SU-DHL-6 (cell line): Measurements from ENCODE around the gene ALS2CL.

Experiments
- H2AFZ ChIP-seq: fragments of 200-600 bp; sonication (generic); 2 replicates; pipeline ENCODE4 v1.6.1; 2014; ENCODE audit warnings: low read depth, mild to moderate bottlenecking, moderate library complexity, mixed read lengths, antibody characterized with exemption, low read length; ENCODE audit not compliant: severe bottlenecking
- H3F3A ChIP-seq: fragments of 200-600 bp; shearing (Covaris generic); 2 replicates; pipeline ENCODE4 v1.6.0; 2016; ENCODE audit warnings: antibody characterized with exemption, mild to moderate bottlenecking; ENCODE audit not compliant: insufficient read depth
- H3K27ac ChIP-seq: fragments of 200-600 bp; sonication (generic); 2 replicates; pipeline ENCODE4 v1.5.1; 2016; ENCODE audit warnings: low read depth, mild to moderate bottlenecking, low read length, moderate library complexity, mixed read lengths
- H3K27me3 ChIP-seq: fragments of 200-600 bp; sonication (generic), shearing (Covaris generic); 2 replicates; pipeline ENCODE4 v1.6.0; 2014; ENCODE audit warnings: mild to moderate bottlenecking, low read length
- H3K36me3 ChIP-seq: fragments of 200-600 bp; sonication (generic); 2 replicates; pipeline ENCODE4 v1.6.1; 2014; ENCODE audit warnings: mild to moderate bottlenecking, low read length, mixed read lengths
- H3K4me2 ChIP-seq: fragments of 300-600, 200-600 bp; shearing (Covaris generic), sonication (generic); 2 replicates; pipeline ENCODE4 v1.6.0; 2014; ENCODE audit warnings: low read length, low read depth, mild to moderate bottlenecking; ENCODE audit not compliant: poor library complexity, severe bottlenecking
- H3K4me3 ChIP-seq: fragments of 200-600 bp; sonication (generic); 2 replicates; pipeline ENCODE4 v1.5.1; 2014; ENCODE audit warnings: antibody characterized with exemption, low read length, mild to moderate bottlenecking, mixed read lengths; ENCODE audit not compliant: insufficient read depth, poor library complexity, severe bottlenecking
- H3K79me2 ChIP-seq: fragments of 200-600 bp; sonication (generic); 2 replicates; pipeline ENCODE4 v1.6.1; 2014; ENCODE audit warnings: mild to moderate bottlenecking, low read length, moderate library complexity; ENCODE audit not compliant: insufficient read depth
- H3K9ac ChIP-seq: fragments of 200-600 bp; sonication (generic); 2 replicates; pipeline ENCODE4 v1.7.0; 2014; ENCODE audit warnings: mild to moderate bottlenecking, low read length
- H3K9me2 ChIP-seq: fragments of 200-600 bp; sonication (generic); replicated peaks from 2 replicates; pipeline ENCODE4 v1.6.1; 2014; ENCODE audit warnings: low read length; ENCODE audit not compliant: insufficient read depth
- H3K9me3 ChIP-seq: fragments of 200-600 bp; sonication (generic); 2 replicates; pipeline ENCODE4 v1.6.1; 2014; ENCODE audit warnings: low read length, mixed read lengths; ENCODE audit not compliant: insufficient read depth
- H4K20me1 ChIP-seq: fragments of 200-600 bp; sonication (generic); 2 replicates; pipeline ENCODE4 v1.6.1; 2014; ENCODE audit warnings: low read depth, mild to moderate bottlenecking, antibody characterized with exemption, low read length, moderate library complexity, mixed read lengths
- EZH2phosphoT487 ChIP-seq: fragments of 200-600 bp; sonication (generic), shearing (Covaris generic); conservative IDR thresholded peaks from 2 replicates; pipeline ENCODE4 v1.6.1; 2018; ENCODE audit warnings: mild to moderate bottlenecking, antibody characterized with exemption, low read length, moderate library complexity, mixed read lengths
- TF ChIP-seq, protein P1 (sequence below): fragments of 200-600 bp; sonication (generic); IDR thresholded peaks from one replicate; pipeline ENCODE4 v1.5.1; 2017; ENCODE audit warnings: antibody characterized with exemption, mild to moderate bottlenecking, low read length, moderate library complexity; ENCODE audit not compliant: insufficient read depth, poor library complexity, severe bottlenecking

The ALS2CL gene

DNA sequence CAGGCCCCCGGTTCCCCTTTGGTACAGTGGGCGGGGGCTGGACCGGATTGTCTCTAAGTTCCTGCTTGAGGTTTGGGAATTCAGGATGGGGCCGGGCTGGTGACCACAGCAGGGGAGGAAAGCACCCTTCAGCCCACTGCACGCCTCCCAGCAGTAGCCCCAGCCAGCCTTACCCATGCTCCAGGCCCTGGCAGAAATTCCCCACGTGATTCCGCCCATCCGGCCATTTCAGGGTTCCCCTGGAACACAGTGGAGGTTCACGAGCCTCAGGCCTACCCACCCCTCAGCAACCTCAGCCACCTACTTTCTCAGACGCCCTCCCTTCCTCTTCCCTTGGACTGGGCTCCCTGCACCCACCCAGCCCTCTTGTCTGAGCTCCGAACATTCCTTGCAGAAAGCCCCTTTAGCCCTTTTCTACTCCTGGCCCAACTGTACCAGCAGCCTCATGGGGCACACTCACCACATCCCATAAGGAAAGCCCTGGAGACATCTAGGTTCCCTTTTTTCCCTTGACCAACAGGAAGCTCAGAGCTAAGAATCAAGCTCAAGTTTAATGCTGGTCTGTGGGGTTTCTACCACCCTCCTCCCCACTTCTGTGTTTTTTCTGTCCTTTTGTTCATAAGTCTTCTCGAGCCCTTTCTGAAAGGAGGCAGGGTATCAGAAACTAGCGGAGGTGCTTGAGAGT lies 11.5 kb downstream of the ALS2CL start:
- Histone ChIP-seq H3F3A (no peaks in the 10 kb centered on the region), H3K27me3 (no peaks in the 10 kb centered on the region), H3K9ac (no peak overlapping the region), H3K9me3 (no peaks in the 10 kb centered on the region), H3K27ac (no peak overlapping the region), H3K79me2 (no peaks in the 10 kb centered on the region), H2AFZ (no peak overlapping the region), H4K20me1 (no peaks in the 10 kb centered on the region), H3K36me3 (no peaks in the 10 kb centered on the region), H3K4me2 (no peak overlapping the region), H3K9me2 (no peaks in the 10 kb centered on the region), H3K4me3 (no peak overlapping the region)
- TF ChIP-seq, protein P1, sequence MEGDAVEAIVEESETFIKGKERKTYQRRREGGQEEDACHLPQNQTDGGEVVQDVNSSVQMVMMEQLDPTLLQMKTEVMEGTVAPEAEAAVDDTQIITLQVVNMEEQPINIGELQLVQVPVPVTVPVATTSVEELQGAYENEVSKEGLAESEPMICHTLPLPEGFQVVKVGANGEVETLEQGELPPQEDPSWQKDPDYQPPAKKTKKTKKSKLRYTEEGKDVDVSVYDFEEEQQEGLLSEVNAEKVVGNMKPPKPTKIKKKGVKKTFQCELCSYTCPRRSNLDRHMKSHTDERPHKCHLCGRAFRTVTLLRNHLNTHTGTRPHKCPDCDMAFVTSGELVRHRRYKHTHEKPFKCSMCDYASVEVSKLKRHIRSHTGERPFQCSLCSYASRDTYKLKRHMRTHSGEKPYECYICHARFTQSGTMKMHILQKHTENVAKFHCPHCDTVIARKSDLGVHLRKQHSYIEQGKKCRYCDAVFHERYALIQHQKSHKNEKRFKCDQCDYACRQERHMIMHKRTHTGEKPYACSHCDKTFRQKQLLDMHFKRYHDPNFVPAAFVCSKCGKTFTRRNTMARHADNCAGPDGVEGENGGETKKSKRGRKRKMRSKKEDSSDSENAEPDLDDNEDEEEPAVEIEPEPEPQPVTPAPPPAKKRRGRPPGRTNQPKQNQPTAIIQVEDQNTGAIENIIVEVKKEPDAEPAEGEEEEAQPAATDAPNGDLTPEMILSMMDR: no peak
- TF ChIP-seq EZH2phosphoT487: no peak

DNA sequence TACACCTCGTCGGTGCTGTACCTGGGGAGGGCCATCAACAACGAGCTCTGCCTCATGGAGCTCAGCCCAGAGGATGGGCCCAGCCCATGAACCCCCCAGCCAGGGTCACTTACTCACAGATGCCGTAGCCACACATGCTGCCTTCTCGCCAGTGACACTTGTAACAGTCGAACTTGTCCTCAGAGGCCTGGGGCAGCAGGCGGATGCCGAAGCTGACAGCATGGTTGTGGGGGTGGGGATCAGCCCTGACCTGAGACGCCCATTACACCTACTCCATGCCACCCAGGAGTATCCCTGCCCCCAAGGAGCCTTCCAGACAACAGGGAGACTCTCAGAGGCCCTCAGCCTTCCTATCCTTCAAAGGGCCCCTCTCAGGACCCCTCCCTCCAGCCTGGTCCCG lies 12.1 kb downstream of the ALS2CL start:
- no peak overlapping the region for H2AFZ ChIP-seq
- TF ChIP-seq EZH2phosphoT487: no peak
- TF ChIP-seq, protein P1: no peak
- H3K36me3 ChIP-seq: no peaks in the 10 kb centered on the region

DNA sequence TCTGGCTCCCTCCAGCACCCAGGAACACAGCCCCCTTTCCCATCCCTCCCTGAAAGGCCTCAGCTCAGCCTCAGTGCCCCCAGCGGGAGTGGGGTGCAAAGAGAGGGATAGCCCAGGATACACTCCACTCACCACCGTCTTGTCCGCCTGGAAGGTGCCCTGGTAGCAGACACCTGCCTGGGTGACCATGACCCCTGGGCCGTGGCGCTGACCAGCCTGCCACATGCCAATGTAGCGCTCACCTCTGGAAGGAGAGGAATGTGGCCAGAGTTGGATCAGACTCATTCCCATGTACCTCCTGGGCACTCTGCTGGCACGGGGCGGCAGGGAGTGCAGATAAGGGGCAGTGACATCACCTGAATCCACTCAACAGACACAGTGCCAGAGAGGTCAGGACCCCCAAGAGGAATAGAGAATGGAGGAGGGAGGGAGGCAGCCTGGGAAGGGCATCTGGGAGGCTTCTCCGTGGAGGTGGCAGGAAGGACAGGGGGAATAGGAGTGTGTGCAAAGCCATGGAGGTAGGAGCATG lies 13.1 kb downstream of the ALS2CL start:
- Histone ChIP-seq H3K27ac (no peak overlapping the region), H3K36me3 (no peaks in the 10 kb centered on the region), H3K4me3 (no peak overlapping the region), H3F3A (no peaks in the 10 kb centered on the region), H3K9me3 (no peaks in the 10 kb centered on the region), H4K20me1 (no peaks in the 10 kb centered on the region), H3K9me2 (no peaks in the 10 kb centered on the region), H3K79me2 (no peaks in the 10 kb centered on the region), H3K9ac (no peak overlapping the region), H2AFZ (no peak overlapping the region), H3K4me2 (no peak overlapping the region), H3K27me3 (no peaks in the 10 kb centered on the region)
- TF ChIP-seq, protein P1: no peak
- TF ChIP-seq EZH2phosphoT487: no peak

More for the DNA sequence above, 12.1 kb downstream of the ALS2CL start:
- Histone ChIP-seq H3K4me3 (no peak overlapping the region), H3K79me2 (no peaks in the 10 kb centered on the region), H3K4me2 (no peak overlapping the region), H4K20me1 (no peaks in the 10 kb centered on the region), H3K9me3 (no peaks in the 10 kb centered on the region), H3K27ac (no peak overlapping the region), H3K27me3 (no peaks in the 10 kb centered on the region), H3K9ac (no peak overlapping the region), H3K9me2 (no peaks in the 10 kb centered on the region), H3F3A (no peaks in the 10 kb centered on the region)
